NCI-H1417 treated with DMSO at 0.1 percent for 48 hours (cell line): ENCODE results near the gene RELL1.

Experiments used
- DNase-seq: peaks from one replicate; lab custom pipeline; 2025; lab: John Stamatoyannopoulos, UW

The RELL1 gene, protein sequence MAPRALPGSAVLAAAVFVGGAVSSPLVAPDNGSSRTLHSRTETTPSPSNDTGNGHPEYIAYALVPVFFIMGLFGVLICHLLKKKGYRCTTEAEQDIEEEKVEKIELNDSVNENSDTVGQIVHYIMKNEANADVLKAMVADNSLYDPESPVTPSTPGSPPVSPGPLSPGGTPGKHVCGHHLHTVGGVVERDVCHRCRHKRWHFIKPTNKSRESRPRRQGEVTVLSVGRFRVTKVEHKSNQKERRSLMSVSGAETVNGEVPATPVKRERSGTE

DNA sequence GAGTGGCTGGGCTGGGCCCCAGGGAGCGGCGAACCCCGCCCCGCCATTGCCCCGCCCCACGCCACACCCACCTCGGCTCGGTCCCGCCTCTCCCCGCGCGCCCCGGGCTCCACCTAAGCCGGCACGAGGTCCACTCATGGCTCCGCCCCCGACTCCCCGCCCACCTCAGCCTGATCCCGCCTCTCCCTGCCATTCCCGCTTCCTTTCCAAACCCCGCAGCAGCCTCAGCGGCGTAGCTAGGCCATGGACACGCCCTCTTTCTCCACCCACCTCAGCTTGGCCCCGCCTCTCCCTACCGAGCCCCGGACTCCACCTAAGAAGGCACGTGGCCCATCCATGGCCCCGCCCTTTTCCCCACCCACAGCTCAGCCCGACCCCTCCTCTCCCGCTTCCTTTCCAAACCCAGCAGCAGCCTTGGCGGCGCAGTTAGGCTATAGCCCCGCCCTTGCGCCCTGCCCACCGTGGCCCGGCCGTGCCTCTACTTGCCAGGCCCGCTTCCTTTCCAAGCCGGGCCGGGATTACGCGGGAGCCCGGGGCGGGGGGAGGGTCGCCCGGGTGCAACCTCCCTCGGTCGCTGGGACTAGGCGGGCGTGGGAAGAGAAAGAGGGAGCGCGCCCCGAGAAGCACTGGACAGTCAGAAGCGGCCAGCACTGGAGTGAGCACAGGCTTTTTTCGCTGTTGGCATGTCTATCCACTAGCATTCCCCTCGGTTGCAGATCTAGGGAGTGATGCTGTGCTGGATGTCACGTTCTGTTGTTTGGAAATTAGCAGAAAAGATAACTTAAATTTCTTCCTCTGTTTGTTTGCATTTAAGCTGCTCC lies at the start of gene RELL1:
RELL1 (minus strand) TSS at position 4 of the 821 bp plus-strand sequence. CDS start 89 bp downstream, outside the sequence.
- peak; percentile 92 for DNase-seq

DNA sequence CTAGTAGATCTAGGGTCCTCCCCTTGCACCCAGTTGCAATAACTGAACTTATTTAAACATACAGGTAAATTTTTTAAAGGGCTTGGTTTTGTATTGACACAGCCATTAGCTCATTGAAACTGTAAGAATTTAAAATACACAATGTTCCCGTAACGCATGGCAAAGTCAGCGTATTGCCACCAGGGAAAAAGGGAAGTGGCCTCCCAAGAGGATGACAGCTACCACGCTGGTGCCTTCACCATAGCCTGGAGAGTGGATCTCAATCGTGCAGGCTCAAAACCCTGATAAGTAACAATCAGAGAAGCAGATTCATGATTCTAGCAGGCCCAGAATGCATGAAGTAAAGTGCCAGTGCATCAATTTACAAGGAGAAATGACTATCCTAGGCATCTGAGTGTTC lies 49.4 kb upstream of the RELL1 start:
- no peak for DNase-seq

GRCh38 chr4:37734989-37735388 lies 48.8 kb upstream of the RELL1 start:
- DNase-seq, result no peak

GRCh38 chr4:37733240-37733867 lies 47.2 kb upstream of the RELL1 start:
- DNase-seq, result no peak

- no peak for DNase-seq
These were observed 46.5 kb upstream of the RELL1 start for GRCh38 chr4:37732526-37733186.

DNA sequence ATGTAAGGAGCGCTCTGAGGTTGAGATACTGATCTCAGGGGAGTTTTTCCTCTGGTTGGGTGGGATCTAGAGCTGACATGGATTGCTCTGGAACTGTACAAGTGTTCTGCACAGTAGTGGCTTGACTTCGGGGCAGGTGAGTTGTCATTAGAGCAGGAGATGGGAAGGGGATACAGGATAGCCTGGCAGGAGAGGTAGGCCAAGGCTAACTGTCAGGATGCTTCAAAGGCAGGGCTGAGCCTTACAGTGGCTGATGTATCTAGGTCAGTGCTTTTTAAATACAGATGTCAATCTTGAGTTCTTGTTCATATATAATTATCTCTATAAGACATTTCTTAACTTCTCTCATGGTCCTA lies 43.5 kb upstream of the RELL1 start:
- DNase-seq, result no peak

GRCh38 chr4:37728064-37728463 lies 41.9 kb upstream of the RELL1 start:
- no peak for DNase-seq

GRCh38 chr4:37727635-37728034 lies 41.5 kb upstream of the RELL1 start:
- DNase-seq, result no peak

GRCh38 chr4:37726666-37727065 lies 40.5 kb upstream of the RELL1 start:
- DNase-seq, result no peak

GRCh38 chr4:37725718-37726117 lies 39.5 kb upstream of the RELL1 start:
- DNase-seq, result no peak

DNA sequence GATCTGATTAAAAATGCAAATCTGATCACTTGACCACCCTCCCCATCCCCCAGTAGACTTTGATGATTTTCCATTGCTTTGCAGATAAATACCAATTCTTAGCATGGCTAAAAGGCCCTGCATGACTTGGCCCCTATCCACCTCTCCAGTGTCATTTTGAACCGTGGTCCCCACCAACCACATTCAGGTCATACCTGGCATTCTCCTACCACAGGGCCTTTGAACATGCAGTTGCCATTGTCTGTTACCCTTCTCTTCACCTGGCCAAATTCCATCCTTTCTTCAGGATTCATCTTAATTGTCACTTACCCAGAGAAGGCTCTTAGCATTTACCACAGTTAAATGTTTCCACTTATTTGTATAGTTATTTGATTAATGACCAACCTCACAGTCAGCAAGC lies 36.9 kb upstream of the RELL1 start:
- no peak for DNase-seq

DNA sequence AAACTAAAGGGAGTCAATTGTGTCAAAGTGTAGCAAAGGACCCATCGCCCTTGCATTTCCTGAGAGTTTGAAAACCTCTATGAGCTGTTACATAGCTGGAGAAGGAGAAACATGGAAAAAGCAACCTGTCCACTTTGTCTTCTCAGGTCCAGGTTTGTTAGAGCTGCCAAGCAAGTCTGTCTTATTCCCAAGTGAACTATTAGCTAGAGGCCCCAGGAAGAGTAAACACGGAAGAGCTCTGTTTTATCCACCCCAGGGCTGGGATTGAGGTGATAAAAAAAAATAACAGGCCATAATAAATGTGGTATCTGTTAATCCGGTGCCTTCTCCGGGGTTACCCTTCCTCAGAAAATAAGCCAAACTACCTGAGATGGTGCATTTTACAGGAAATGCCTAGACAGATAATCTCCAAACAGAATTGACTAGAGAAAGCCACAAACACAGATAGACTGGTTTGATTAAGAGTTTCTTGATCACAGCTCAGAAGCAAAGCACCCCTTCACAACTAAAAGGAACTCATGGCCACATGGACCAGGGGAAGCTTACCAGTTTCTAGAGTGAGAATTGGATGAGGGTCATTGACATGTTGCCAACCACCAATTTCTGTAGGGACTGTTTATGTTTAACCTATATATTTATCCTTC lies 35.9 kb upstream of the RELL1 start:
- no peak for DNase-seq

DNA sequence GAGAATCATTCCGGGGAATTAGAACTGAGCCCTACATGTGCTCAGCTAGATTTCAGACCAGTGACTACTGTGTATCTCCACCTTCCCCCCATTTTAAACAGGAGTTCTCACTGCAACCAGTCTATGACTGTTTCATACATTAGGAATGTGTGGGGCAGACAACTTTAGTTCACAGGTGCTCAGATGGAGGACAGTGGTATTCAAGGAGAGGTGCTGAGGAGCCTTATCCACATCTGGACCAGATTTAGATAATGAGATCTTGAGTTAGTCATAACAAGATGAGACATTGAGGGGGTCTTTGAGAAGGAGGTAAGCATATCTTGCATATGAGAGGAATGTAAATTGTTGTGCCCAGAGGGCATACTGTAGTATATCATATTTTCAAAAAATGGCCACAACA lies 32.8 kb upstream of the RELL1 start:
- DNase-seq, result no peak

- DNase-seq, result no peak
These were observed 31.4 kb upstream of the RELL1 start for GRCh38 chr4:37717576-37717975.

- no peak for DNase-seq
These were observed 29.8 kb upstream of the RELL1 start for GRCh38 chr4:37715889-37716402.

GRCh38 chr4:37710491-37710890 lies 24.3 kb upstream of the RELL1 start:
- no peak for DNase-seq

GRCh38 chr4:37706032-37706431 lies 19.9 kb upstream of the RELL1 start:
- DNase-seq, result no peak

DNA sequence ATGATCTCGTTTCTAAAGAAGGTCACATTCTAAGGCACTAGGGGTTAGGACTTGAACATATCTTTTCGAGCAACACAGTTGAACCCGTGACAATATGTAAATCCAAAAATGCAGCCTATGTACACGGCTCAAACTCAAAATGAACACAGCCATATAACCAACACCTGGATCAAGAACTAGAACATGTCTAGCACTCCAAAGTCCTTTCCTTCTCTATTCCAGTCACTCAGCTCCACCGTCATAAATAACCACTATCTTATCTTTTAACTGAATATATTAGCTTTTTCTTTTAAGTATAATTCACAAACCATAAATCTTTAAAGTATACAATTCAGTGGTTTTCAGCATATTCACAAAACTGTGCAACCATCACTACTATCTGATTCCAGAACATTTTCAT lies 19.4 kb upstream of the RELL1 start:
- no peak for DNase-seq

GRCh38 chr4:37699868-37700481 lies 13.8 kb upstream of the RELL1 start:
- no peak for DNase-seq

DNA sequence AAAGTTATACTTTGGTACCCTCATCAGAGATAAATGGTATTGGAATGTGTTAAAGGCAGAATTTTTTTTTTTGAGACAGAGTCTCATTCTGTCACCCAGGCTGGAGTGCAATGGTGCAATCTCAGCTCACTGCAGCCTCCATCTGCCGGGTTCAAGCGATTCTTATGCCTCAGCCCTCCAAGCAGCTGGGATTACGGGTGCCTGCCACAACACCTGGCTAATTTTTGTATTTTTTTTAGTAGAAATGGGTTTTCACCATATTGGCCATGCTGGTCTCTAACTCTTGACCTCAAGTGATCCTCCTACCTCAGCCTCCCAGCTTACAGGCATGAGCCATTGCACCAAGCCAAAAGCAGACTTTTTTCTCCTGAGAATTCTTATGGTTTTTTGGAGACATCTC lies 11.4 kb upstream of the RELL1 start:
- DNase-seq, result no peak

- no peak for DNase-seq
These were observed 7.4 kb upstream of the RELL1 start for GRCh38 chr4:37693450-37694190.
